Measurements from ENCODE around the gene IPCEF1. TPM values are rescaled to one million over a fixed set of nuclear protein-coding genes. Genes with fewer than 3 reads are reported as not detected.

Gene IPCEF1
- total RNA-seq, 1 experiment from 2014 or later = 0.48 TPM

GRCh38 chr6:154139892-154140291 lies 216.7 kb downstream of the IPCEF1 start:
- Histone ChIP-seq H2AFZ (ENCODE audit: low read length) (no peak overlapping the region), H3K79me2 (ENCODE audit: insufficient read depth, low read length) (no peaks in the 10 kb centered on the region), H4K91ac (ENCODE audit: insufficient read length, low read depth, low read length) (no peak overlapping the region), H3K27ac (ENCODE audit: insufficient read length, low read depth, low read length) (no peak overlapping the region), H3K4me1 (ENCODE audit: insufficient read depth, low read length) (no peaks in the 10 kb centered on the region), H4K5ac (ENCODE audit: insufficient read length, low read depth, low read length) (no peak overlapping the region), H3K79me1 (ENCODE audit: insufficient read depth, low read depth, low read length, poor library complexity, severe bottlenecking) (no peaks in the 10 kb centered on the region), H4K20me1 (ENCODE audit: control insufficient read depth, insufficient read depth, insufficient read length) (no peaks in the 10 kb centered on the region), H3K4me2 (ENCODE audit: insufficient read depth, insufficient read length, low read length) (no peak overlapping the region), H2BK120ac (ENCODE audit: low read depth, low read length, poor library complexity, severe bottlenecking) (no peak overlapping the region), H3K4ac (ENCODE audit: low read depth, low read length) (no peak overlapping the region), H2BK12ac (ENCODE audit: insufficient read length, low read depth, low read length) (no peak overlapping the region), H3K9me3 (ENCODE audit: control insufficient read depth, low read depth, low read length) (no peaks in the 10 kb centered on the region), H4K8ac (replicated peaks; ENCODE audit: insufficient read length, low read depth, low read length) (no peak overlapping the region), H3K9ac (ENCODE audit: extremely low read depth, insufficient read length, low read length) (no peak overlapping the region), H3K14ac (ENCODE audit: insufficient read depth, low read length) (no peak overlapping the region), H3T11ph (ENCODE audit: low read length) (no peak overlapping the region), H3K27me3 (ENCODE audit: insufficient read depth, low read length) (no peaks in the 10 kb centered on the region), H2BK5ac (ENCODE audit: insufficient read length, low read length) (no peak overlapping the region), H3K23me2 (ENCODE audit: insufficient read length, low read depth, low read length, poor library complexity, severe bottlenecking) (no peaks in the 10 kb centered on the region), H3K23ac (ENCODE audit: insufficient read length, low read depth, low read length) (no peak overlapping the region), H2BK15ac (ENCODE audit: low read depth, low read length) (no peak overlapping the region), H3K18ac (ENCODE audit: insufficient read length, low read depth, low read length) (no peak overlapping the region), H2BK20ac (ENCODE audit: low read depth, low read length, poor library complexity, severe bottlenecking) (no peak overlapping the region), H2AK5ac (ENCODE audit: insufficient read length, low read length) (no peak overlapping the region), H3K56ac (ENCODE audit: insufficient read length, low read depth, low read length) (no peak overlapping the region)
- Mint-ChIP-seq H3K27me3 (ENCODE audit: low read depth) (no peaks in the 10 kb centered on the region), H3K36me3 (ENCODE audit: insufficient read depth in 1 of 3, low read depth in 3 of 3) (no peaks in the 10 kb centered on the region), H3K4me1 (peaks cover 10 to 18% of the 10 kb centered on the region in 2 experiments; a peak in 3 of 4 replicates), H3K9me3 (no peaks in the 10 kb centered on the region), H3K4me3 (no peak overlapping the region), H3K27ac (no peak overlapping the region)
- DNase-seq = no peak
- WGBS (ENCODE audit: extremely low coverage, insufficient read length, low lambda C conversion rate) = no CpG with 5 or more reads among the region's 6 CpGs
- no peak for TF ChIP-seq CTCF (conservative IDR thresholded peaks at IDR 0.05)

Measured in H9 (cell line).